Mesenchymal stem cell (in vitro differentiated cells and primary cell): ENCODE measurements around the gene GLA.

ENCODE experiments used
- DNase-seq: peaks from one replicate; pipeline ENCODE4 v3.0.0-alpha.2; 2013
- H2AFZ ChIP-seq: one replicate; pipeline ENCODE4 v1.6.1; 2013; ENCODE audit warnings: low read depth, mild to moderate bottlenecking, control low read depth, inconsistent platforms, low read length, moderate library complexity
- H2AK5ac ChIP-seq: 2 replicates; pipeline ENCODE4 v1.6.1; 2013; ENCODE audit warnings: low read length, moderate library complexity, mild to moderate bottlenecking, inconsistent platforms; ENCODE audit not compliant: severe bottlenecking
- H2BK120ac ChIP-seq: one replicate; pipeline ENCODE4 v1.6.1; 2013; ENCODE audit warnings: low read depth, mild to moderate bottlenecking, inconsistent platforms, low read length, moderate library complexity
- H2BK12ac ChIP-seq, 2 experiments: one replicate each; pipeline ENCODE4 v1.6.1; 2013; ENCODE audit warnings: inconsistent platforms in 2 of 2, low read length in 2 of 2, mild to moderate bottlenecking in 2 of 2, moderate library complexity in 2 of 2, control low read depth in 1 of 2
- H2BK15ac ChIP-seq: one replicate; pipeline ENCODE4 v1.6.1; 2013; ENCODE audit warnings: mild to moderate bottlenecking, low read depth, inconsistent platforms; ENCODE audit not compliant: poor library complexity, severe bottlenecking
- H2BK5ac ChIP-seq: 2 replicates; pipeline ENCODE4 v1.6.1; 2013; ENCODE audit warnings: low read depth, mild to moderate bottlenecking, low read length, control low read depth, inconsistent platforms; ENCODE audit not compliant: poor library complexity, severe bottlenecking
- H3K14ac ChIP-seq, 2 experiments: one replicate each; pipeline ENCODE4 v1.6.1; 2013; ENCODE audit warnings: inconsistent platforms in 2 of 2, low read length in 2 of 2, control low read depth in 1 of 2, mild to moderate bottlenecking in 1 of 2, moderate library complexity in 1 of 2
- H3K18ac ChIP-seq, 2 experiments: one replicate each; pipeline ENCODE4 v1.6.1; 2013; ENCODE audit warnings: inconsistent platforms in 2 of 2, low read length in 2 of 2, control low read depth in 1 of 2, low read depth in 1 of 2, mild to moderate bottlenecking in 1 of 2
- H3K23ac ChIP-seq, 2 experiments: one replicate each; pipeline ENCODE4 v1.6.1; 2013; ENCODE audit warnings: inconsistent platforms in 2 of 2, low read length in 2 of 2, mild to moderate bottlenecking in 2 of 2, moderate library complexity in 2 of 2, control low read depth in 1 of 2
- H3K27ac ChIP-seq: 2 replicates; pipeline ENCODE4 v1.5.1; 2013; ENCODE audit warnings: mild to moderate bottlenecking, moderate library complexity, low read length, control low read depth, inconsistent platforms; ENCODE audit not compliant: poor library complexity, severe bottlenecking
- H3K27me3 ChIP-seq, 2 experiments: 2 replicates each; pipeline versions ENCODE4 v1.6.1 to v1.7.0; 2013; ENCODE audit warnings: low read length in 2 of 2, mild to moderate bottlenecking in 2 of 2, moderate library complexity in 2 of 2, control low read depth in 1 of 2, inconsistent platforms in 1 of 2; ENCODE audit not compliant: control insufficient read depth in 1 of 2, insufficient read depth in 1 of 2
- H3K36me3 ChIP-seq, 2 experiments: 2 replicates each; pipeline versions ENCODE4 v1.6.1 to v1.7.0; 2013; ENCODE audit warnings: low read length in 2 of 2, control low read depth in 1 of 2, inconsistent platforms in 1 of 2, low read depth in 1 of 2, mild to moderate bottlenecking in 1 of 2; ENCODE audit not compliant: insufficient read depth in 2 of 2, control insufficient read depth in 1 of 2
- H3K4ac ChIP-seq, 2 experiments: one replicate each; pipeline ENCODE4 v1.6.1; 2013; ENCODE audit warnings: inconsistent platforms in 2 of 2, low read length in 2 of 2, mild to moderate bottlenecking in 2 of 2, moderate library complexity in 2 of 2, control low read depth in 1 of 2, low read depth in 1 of 2
- H3K4me1 ChIP-seq: 2 replicates; pipeline ENCODE4 v1.6.1; 2013; ENCODE audit warnings: low read depth, low read length, control low read depth; ENCODE audit not compliant: control insufficient read depth, insufficient read depth
- H3K4me2 ChIP-seq: 2 replicates; pipeline ENCODE4 v1.6.1; 2013; ENCODE audit warnings: low read length, mild to moderate bottlenecking, inconsistent platforms; ENCODE audit not compliant: poor library complexity, severe bottlenecking
- H3K4me3 ChIP-seq, 2 experiments: 2 replicates each; pipeline versions ENCODE4 v1.5.1 to v1.7.0; 2013; ENCODE audit warnings: low read length in 2 of 2, mild to moderate bottlenecking in 2 of 2, control low read depth in 1 of 2, low read depth in 1 of 2; ENCODE audit not compliant: insufficient read depth in 1 of 2
- H3K79me1 ChIP-seq: replicated peaks from 2 replicates; pipeline ENCODE4 v1.6.1; 2013; ENCODE audit warnings: mild to moderate bottlenecking, control low read depth, low read length, inconsistent platforms; ENCODE audit not compliant: poor library complexity, severe bottlenecking
- H3K9ac ChIP-seq: 2 replicates; pipeline ENCODE4 v1.7.0; 2013; ENCODE audit warnings: mild to moderate bottlenecking, low read length, moderate library complexity
- H3K9me3 ChIP-seq: 2 replicates; pipeline ENCODE4 v1.7.0; 2013; ENCODE audit warnings: mild to moderate bottlenecking, low read length; ENCODE audit not compliant: control insufficient read depth
- H4K8ac ChIP-seq: one replicate; pipeline ENCODE4 v1.6.1; 2013; ENCODE audit warnings: inconsistent platforms, mild to moderate bottlenecking, low read length, moderate library complexity
- H4K91ac ChIP-seq: one replicate; pipeline ENCODE4 v1.6.1; 2013; ENCODE audit warnings: mild to moderate bottlenecking, low read length, inconsistent platforms
- WGBS: methylation state at CpG from one replicate; pipeline ENCODE4 v1.1.7; 2013; ENCODE audit warnings: mixed read lengths; 5-methylcytosine and 5-hydroxymethylcytosine counted together

The GLA gene

GRCh38 chrX:101377547-101377946 lies 30.2 kb downstream of the GLA start:
- no peak overlapping the region for H2AFZ ChIP-seq
- H4K8ac ChIP-seq, result no peak overlapping the region
- H3K27me3 ChIP-seq, result peaks cover 0 to 39% of the 10 kb centered on the region in 2 experiments
- no peak for DNase-seq
- no peaks in the 10 kb centered on the region for H3K9me3 ChIP-seq
- H3K23ac ChIP-seq, result no peak overlapping the region
- H2BK15ac ChIP-seq, result no peak overlapping the region
- no peaks in the 10 kb centered on the region for H3K79me1 ChIP-seq
- no peak overlapping the region for H3K4me3 ChIP-seq
- H3K14ac ChIP-seq, result no peak overlapping the region
- no peaks in the 10 kb centered on the region for H3K4me1 ChIP-seq
- no peak overlapping the region for H2BK120ac ChIP-seq
- no peak overlapping the region for H4K91ac ChIP-seq
- no peak overlapping the region for H3K9ac ChIP-seq
- 100% methylated on average over 1 of the region's 1 CpG for WGBS
- no peak overlapping the region for H2BK5ac ChIP-seq
- H3K36me3 ChIP-seq, result no peaks in the 10 kb centered on the region
- no peak overlapping the region for H2BK12ac ChIP-seq
- H3K18ac ChIP-seq, result no peak overlapping the region
- H3K27ac ChIP-seq, result no peak overlapping the region
- H3K4me2 ChIP-seq, result no peak overlapping the region
- no peak overlapping the region for H3K4ac ChIP-seq
- H2AK5ac ChIP-seq, result no peak overlapping the region

- H3K79me1 ChIP-seq, result no peaks in the 10 kb centered on the region
- no peaks in the 10 kb centered on the region for H3K36me3 ChIP-seq
- 42% methylated on average over 3 of the region's 3 CpGs for WGBS
- H3K27ac ChIP-seq, result no peak overlapping the region
- H3K23ac ChIP-seq, result no peak overlapping the region
- no peak overlapping the region for H4K91ac ChIP-seq
- H3K9me3 ChIP-seq, result no peaks in the 10 kb centered on the region
- H3K4me1 ChIP-seq, result no peaks in the 10 kb centered on the region
- no peak overlapping the region for H3K9ac ChIP-seq
- no peak overlapping the region for H2BK12ac ChIP-seq
- H2BK15ac ChIP-seq, result no peak overlapping the region
- no peak overlapping the region for H4K8ac ChIP-seq
- H3K27me3 ChIP-seq, result peaks cover 0 to 53% of the 10 kb centered on the region in 2 experiments
- H3K4me2 ChIP-seq, result no peak overlapping the region
- no peak overlapping the region for H2AK5ac ChIP-seq
- H3K14ac ChIP-seq, result no peak overlapping the region
- H2AFZ ChIP-seq, result no peak overlapping the region
- no peak overlapping the region for H2BK120ac ChIP-seq
- H3K18ac ChIP-seq, result no peak overlapping the region
- no peak overlapping the region for H3K4me3 ChIP-seq
- no peak overlapping the region for H2BK5ac ChIP-seq
- no peak for DNase-seq
- H3K4ac ChIP-seq, result no peak overlapping the region
These were observed 36.7 kb downstream of the GLA start for GRCh38 chrX:101370888-101371504.

DNA sequence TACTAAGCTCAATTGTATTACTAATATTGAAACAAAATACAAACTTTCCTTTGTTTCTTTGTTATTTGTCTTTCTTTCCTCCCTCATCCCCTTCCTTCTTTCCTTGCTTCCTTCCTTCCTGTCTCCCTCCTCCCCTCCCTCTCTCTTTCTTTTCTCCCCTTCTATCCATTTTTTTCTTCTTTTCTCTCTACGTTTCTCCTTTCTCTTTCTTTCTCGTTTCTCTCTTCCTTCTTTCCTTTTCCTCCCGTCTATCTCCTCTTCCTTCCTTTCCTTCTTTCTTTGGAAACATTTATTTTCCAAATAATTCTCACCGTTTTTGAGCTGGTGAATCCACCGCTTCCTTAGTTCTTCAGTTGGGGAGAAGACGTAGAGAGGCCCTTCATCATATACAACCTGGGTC lies 38.0 kb downstream of the GLA start:
- no peak overlapping the region for H3K4me2 ChIP-seq
- H3K36me3 ChIP-seq, result no peaks in the 10 kb centered on the region
- no peak overlapping the region for H3K27ac ChIP-seq
- no peak for DNase-seq
- H3K27me3 ChIP-seq, result peaks cover 0 to 50% of the 10 kb centered on the region in 2 experiments
- no peak overlapping the region for H3K4ac ChIP-seq
- H2BK5ac ChIP-seq, result no peak overlapping the region
- H3K9me3 ChIP-seq, result no peaks in the 10 kb centered on the region
- WGBS, result 90% methylated on average over 6 of the region's 6 CpGs
- H3K4me1 ChIP-seq, result no peaks in the 10 kb centered on the region
- no peak overlapping the region for H3K23ac ChIP-seq
- no peak overlapping the region for H3K4me3 ChIP-seq
- no peak overlapping the region for H2AK5ac ChIP-seq
- no peak overlapping the region for H4K8ac ChIP-seq
- no peak overlapping the region for H2BK12ac ChIP-seq
- no peak overlapping the region for H3K9ac ChIP-seq
- no peak overlapping the region for H3K18ac ChIP-seq
- H2BK15ac ChIP-seq, result no peak overlapping the region
- H4K91ac ChIP-seq, result no peak overlapping the region
- H3K14ac ChIP-seq, result no peak overlapping the region
- no peak overlapping the region for H2AFZ ChIP-seq
- H2BK120ac ChIP-seq, result no peak overlapping the region
- no peaks in the 10 kb centered on the region for H3K79me1 ChIP-seq

- H2AK5ac ChIP-seq, result no peak overlapping the region
These were observed 38.9 kb downstream of the GLA start for GRCh38 chrX:101368800-101369199.

More at GRCh38 chrX:101368800-101369199, 38.9 kb downstream of the GLA start:
- Histone ChIP-seq H3K23ac (no peak overlapping the region), H3K27ac (no peak overlapping the region), H3K9me3 (no peaks in the 10 kb centered on the region), H3K27me3 (peaks cover 0 to 43% of the 10 kb centered on the region in 2 experiments), H3K14ac (no peak overlapping the region), H3K18ac (no peak overlapping the region), H2BK12ac (no peak overlapping the region), H2BK5ac (no peak overlapping the region), H2AFZ (no peak overlapping the region), H4K91ac (no peak overlapping the region), H3K4me1 (no peaks in the 10 kb centered on the region), H3K4ac (no peak overlapping the region), H4K8ac (no peak overlapping the region), H3K36me3 (no peaks in the 10 kb centered on the region), H3K9ac (no peak overlapping the region), H2BK120ac (no peak overlapping the region), H3K79me1 (no peaks in the 10 kb centered on the region), H3K4me3 (no peak overlapping the region), H2BK15ac (no peak overlapping the region), H3K4me2 (no peak overlapping the region)
- no peak for DNase-seq
